HUES6 (cell line): ENCODE data around the gene PIP5K1B.

Source experiments
- H3K27ac ChIP-seq: 2 replicates; pipeline ENCODE4 v1.7.0; 2013; ENCODE audit warnings: low read depth, mild to moderate bottlenecking, low read length, inconsistent platforms
- H3K27me3 ChIP-seq: 2 replicates; pipeline ENCODE4 v1.6.1; 2013; ENCODE audit warnings: low read length; ENCODE audit not compliant: control insufficient read depth, insufficient read depth
- H3K36me3 ChIP-seq: 2 replicates; pipeline ENCODE4 v1.6.1; 2013; ENCODE audit warnings: low read length; ENCODE audit not compliant: control insufficient read depth, insufficient read depth
- H3K4me1 ChIP-seq: 2 replicates; pipeline ENCODE4 v1.6.1; 2013; ENCODE audit warnings: low read length; ENCODE audit not compliant: control insufficient read depth, insufficient read depth
- H3K4me3 ChIP-seq: 2 replicates; pipeline ENCODE4 v1.5.1; 2013; ENCODE audit warnings: low read depth, low read length
- H3K9ac ChIP-seq: one replicate; pipeline ENCODE4 v1.6.1; 2013; ENCODE audit warnings: mild to moderate bottlenecking, low read length
- H3K9me3 ChIP-seq: 2 replicates; pipeline ENCODE4 v1.6.1; 2013; ENCODE audit warnings: low read depth, low read length; ENCODE audit not compliant: control insufficient read depth, insufficient read depth

PIP5K1B gene, protein sequence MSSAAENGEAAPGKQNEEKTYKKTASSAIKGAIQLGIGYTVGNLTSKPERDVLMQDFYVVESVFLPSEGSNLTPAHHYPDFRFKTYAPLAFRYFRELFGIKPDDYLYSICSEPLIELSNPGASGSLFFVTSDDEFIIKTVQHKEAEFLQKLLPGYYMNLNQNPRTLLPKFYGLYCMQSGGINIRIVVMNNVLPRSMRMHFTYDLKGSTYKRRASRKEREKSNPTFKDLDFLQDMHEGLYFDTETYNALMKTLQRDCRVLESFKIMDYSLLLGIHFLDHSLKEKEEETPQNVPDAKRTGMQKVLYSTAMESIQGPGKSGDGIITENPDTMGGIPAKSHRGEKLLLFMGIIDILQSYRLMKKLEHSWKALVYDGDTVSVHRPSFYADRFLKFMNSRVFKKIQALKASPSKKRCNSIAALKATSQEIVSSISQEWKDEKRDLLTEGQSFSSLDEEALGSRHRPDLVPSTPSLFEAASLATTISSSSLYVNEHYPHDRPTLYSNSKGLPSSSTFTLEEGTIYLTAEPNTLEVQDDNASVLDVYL

DNA sequence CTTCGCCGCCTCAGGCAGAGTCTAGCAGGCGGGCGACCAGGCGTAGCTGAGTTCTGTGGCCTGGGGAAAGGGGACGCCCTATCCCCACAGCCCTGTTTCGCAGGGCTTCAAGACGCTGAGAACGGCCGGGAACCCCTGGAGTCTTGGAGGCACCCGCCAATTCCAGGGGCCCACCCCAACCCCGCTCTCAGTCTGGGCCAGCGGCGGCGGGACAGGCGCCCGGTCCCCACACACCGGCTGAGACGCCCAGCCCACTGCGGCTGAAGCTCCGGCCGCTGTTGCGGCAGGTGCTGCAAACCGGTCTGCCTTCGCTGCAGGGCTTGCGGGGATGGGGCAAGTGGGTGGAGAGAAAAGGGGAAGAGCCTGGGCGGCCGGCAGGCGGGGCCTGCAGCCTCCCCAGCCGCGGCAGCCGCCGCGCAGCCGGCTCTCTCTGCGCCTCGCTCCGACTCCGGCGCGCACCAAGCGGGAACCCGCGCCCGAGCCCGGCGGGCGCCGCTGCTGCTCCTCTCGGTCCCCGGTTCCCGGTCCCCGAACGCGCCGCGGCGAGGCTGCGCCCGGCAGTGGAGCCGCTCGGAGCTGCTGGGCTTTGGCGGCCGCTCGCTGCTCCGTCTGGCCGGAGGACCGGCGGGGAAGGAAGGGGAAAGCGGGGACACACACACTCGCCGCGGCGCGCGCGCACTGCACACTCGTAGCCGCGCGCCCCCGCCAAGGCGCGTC is at the start of gene PIP5K1B:
PIP5K1B (plus strand) TSS at position 427 of the 717 bp plus-strand sequence. CDS start 117,375 bp downstream, outside the sequence.
- peak within 1 kb of the TSS; percentile 90 for H3K4me3 ChIP-seq

DNA sequence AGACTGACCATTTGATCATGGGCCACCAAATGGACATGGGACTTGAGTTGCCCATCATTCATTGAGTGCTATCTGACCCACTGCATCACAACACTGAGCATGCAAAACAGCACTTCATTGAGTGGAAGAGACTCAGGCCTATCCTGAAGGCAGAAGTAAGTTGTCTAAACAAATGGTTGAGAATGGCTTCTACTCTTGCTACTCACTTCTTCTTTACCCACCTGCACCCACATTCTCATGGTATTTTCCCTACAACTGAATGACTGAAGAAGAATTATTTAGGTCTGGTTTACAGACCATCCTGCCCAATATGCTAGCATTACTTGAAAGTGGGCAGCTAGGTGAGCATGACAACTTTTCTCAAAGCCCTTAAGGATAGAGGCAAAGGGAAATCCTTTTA is 41.0 kb upstream of the PIP5K1B start:
- no peaks in the 10 kb centered on the region for H3K9me3 ChIP-seq
- peaks cover 17% of the 10 kb centered on the region for H3K4me1 ChIP-seq
- no peak overlapping the region for H3K4me3 ChIP-seq
- H3K27ac ChIP-seq: no peak overlapping the region
- H3K27me3 ChIP-seq: no peaks in the 10 kb centered on the region; the same call in 1 of the 2 replicates
- H3K9ac ChIP-seq: no peak overlapping the region
- H3K36me3 ChIP-seq: no peaks in the 10 kb centered on the region

More for the DNA sequence above, at the start of gene PIP5K1B:
- peaks cover 74% of the 10 kb centered on the region for H3K27me3 ChIP-seq
- no peaks in the 10 kb centered on the region for H3K9me3 ChIP-seq
- H3K27ac ChIP-seq: no peak within 1 kb of the TSS
- peak within 1 kb of the TSS; percentile 55 for H3K9ac ChIP-seq
- H3K36me3 ChIP-seq: no peaks in the 10 kb centered on the region
- H3K4me1 ChIP-seq: peaks cover 16% of the 10 kb centered on the region

DNA sequence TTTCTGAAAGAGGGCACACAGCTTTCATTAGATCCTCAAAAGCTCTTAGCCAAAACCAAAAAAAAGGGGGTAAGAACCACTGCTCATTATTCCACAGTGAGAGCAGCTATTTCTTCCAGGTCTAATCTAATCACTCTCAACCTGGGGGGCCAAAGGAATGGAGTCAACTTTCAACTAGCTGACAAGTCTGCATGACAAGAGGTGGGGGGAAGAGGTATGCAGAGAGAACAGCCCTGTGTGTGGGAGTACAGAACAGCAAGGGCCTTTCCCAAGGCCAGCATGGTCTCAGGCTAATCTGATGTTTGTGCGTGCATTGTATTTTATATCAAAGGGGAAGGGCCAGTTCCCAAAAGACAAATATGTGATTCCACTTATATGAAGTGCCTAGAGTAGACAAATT is 36.9 kb upstream of the PIP5K1B start:
- Histone ChIP-seq H3K4me1 (peaks cover 38% of the 10 kb centered on the region), H3K27ac (no peak overlapping the region), H3K36me3 (no peaks in the 10 kb centered on the region), H3K4me3 (no peak overlapping the region), H3K27me3 (no peaks in the 10 kb centered on the region; the same call in 1 of the 2 replicates), H3K9ac (no peak overlapping the region), H3K9me3 (no peaks in the 10 kb centered on the region)

GRCh38 chr9:68669218-68669617 is 35.8 kb upstream of the PIP5K1B start:
- Histone ChIP-seq H3K9me3 (no peaks in the 10 kb centered on the region), H3K36me3 (no peaks in the 10 kb centered on the region), H3K27ac (no peak overlapping the region), H3K4me1 (peaks cover 38% of the 10 kb centered on the region), H3K4me3 (no peak overlapping the region), H3K9ac (no peak overlapping the region), H3K27me3 (peaks cover 2% of the 10 kb centered on the region; the same call in 1 of the 2 replicates)

DNA sequence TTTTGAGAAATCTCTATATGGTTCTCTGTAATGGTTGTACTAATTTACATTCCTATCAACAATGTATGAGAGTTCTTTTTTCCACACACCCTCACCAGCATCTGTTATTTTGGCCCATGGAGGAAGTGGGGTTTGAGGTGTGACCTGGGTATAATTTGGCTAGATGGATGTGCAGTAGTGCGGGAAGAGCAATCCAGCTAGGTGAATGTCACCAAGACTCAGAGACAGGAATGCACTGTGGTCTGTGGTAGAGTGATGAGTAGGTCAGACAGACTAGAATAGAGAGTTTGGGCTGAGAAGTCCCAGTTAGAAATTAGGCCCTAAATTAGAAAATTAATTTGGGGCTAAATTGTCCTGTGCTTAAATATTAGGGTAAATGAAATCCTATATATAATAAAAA is 32.8 kb upstream of the PIP5K1B start:
- peaks cover 38% of the 10 kb centered on the region for H3K4me1 ChIP-seq
- H3K4me3 ChIP-seq: no peak overlapping the region
- no peaks in the 10 kb centered on the region for H3K36me3 ChIP-seq
- H3K27ac ChIP-seq: no peak overlapping the region
- H3K9ac ChIP-seq: no peak overlapping the region
- H3K27me3 ChIP-seq: peaks cover 9% of the 10 kb centered on the region; the same call in 1 of the 2 replicates
- no peaks in the 10 kb centered on the region for H3K9me3 ChIP-seq

- H3K36me3 ChIP-seq: no peaks in the 10 kb centered on the region
- H3K27ac ChIP-seq: no peak overlapping the region
- H3K9me3 ChIP-seq: no peaks in the 10 kb centered on the region
- peaks cover 11% of the 10 kb centered on the region; the same call in 1 of the 2 replicates for H3K27me3 ChIP-seq
- no peak overlapping the region for H3K4me3 ChIP-seq
- H3K4me1 ChIP-seq: peaks cover 35% of the 10 kb centered on the region
- H3K9ac ChIP-seq: no peak overlapping the region
Observed at GRCh38 chr9:68672625-68673024, 32.4 kb upstream of the PIP5K1B start.

DNA sequence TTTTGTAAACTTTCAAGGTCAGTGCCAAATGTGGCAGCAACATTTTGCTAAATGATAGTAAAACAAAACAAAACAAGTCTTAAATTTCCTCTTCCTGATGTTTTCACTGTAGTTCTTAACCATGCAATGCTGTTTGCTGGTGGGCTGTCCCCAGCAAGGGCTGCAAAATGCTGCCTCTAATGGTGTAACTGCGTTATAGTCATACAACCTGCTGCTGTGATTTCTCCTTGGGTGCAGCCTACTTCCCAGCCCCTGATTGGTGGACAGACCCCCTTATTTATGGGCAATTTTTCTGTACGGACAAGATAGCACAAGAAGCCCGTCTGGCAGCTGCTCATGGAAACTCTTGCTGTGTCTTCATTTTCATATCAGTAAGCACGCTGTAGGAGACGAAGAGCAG is 26.6 kb upstream of the PIP5K1B start:
- H3K27me3 ChIP-seq: peaks cover 22% of the 10 kb centered on the region
- H3K9me3 ChIP-seq: no peaks in the 10 kb centered on the region
- H3K4me1 ChIP-seq: peaks cover 4% of the 10 kb centered on the region
- H3K9ac ChIP-seq: no peak overlapping the region
- H3K36me3 ChIP-seq: no peaks in the 10 kb centered on the region
- H3K4me3 ChIP-seq: no peak overlapping the region
- H3K27ac ChIP-seq: no peak overlapping the region

- Histone ChIP-seq H3K27me3 (peaks cover 20% of the 10 kb centered on the region), H3K9me3 (no peaks in the 10 kb centered on the region), H3K9ac (no peak overlapping the region), H3K4me1 (no peaks in the 10 kb centered on the region), H3K36me3 (no peaks in the 10 kb centered on the region), H3K4me3 (no peak overlapping the region), H3K27ac (no peak overlapping the region)
Observed at GRCh38 chr9:68683433-68683832, 21.6 kb upstream of the PIP5K1B start.

GRCh38 chr9:68685213-68685612 is 19.8 kb upstream of the PIP5K1B start:
- Histone ChIP-seq H3K4me1 (0 out of 2 replicates have a peak, but pooled peaks cover 5% of the 10 kb centered on the region), H3K9me3 (no peaks in the 10 kb centered on the region), H3K27ac (no peak overlapping the region), H3K9ac (no peak overlapping the region), H3K4me3 (no peak overlapping the region), H3K27me3 (peaks cover 18% of the 10 kb centered on the region), H3K36me3 (no peaks in the 10 kb centered on the region)

- Histone ChIP-seq H3K36me3 (no peaks in the 10 kb centered on the region), H3K4me3 (no peak overlapping the region), H3K4me1 (0 out of 2 replicates have a peak, but pooled peaks cover 6% of the 10 kb centered on the region), H3K27me3 (peaks cover 13% of the 10 kb centered on the region), H3K9me3 (no peaks in the 10 kb centered on the region), H3K27ac (no peak overlapping the region), H3K9ac (no peak overlapping the region)
Observed at GRCh38 chr9:68685770-68686169, 19.3 kb upstream of the PIP5K1B start.

GRCh38 chr9:68690088-68690487 is 15.0 kb upstream of the PIP5K1B start:
- no peak overlapping the region for H3K27ac ChIP-seq
- H3K27me3 ChIP-seq: no peaks in the 10 kb centered on the region; the same call in 1 of the 2 replicates
- no peaks in the 10 kb centered on the region for H3K9me3 ChIP-seq
- H3K4me1 ChIP-seq: 0 out of 2 replicates have a peak, but pooled peaks cover 6% of the 10 kb centered on the region
- no peaks in the 10 kb centered on the region for H3K36me3 ChIP-seq
- H3K4me3 ChIP-seq: no peak overlapping the region
- H3K9ac ChIP-seq: no peak overlapping the region
